CD14-positive monocyte (primary cell): ENCODE data around the gene IFI27. TPM values are rescaled to one million over a fixed set of nuclear protein-coding genes. Genes with fewer than 3 reads are reported as not detected.
A peak's percentile ranks its signal among the peaks of the same experiment; 100 is the strongest.

ENCODE experiments used
- DNase-seq, 3 donors: peaks; one replicate each; pipeline ENCODE4 v3.0.0-alpha.2; 2011 to 2022
- H2AFZ ChIP-seq: 2 replicates; pipeline ENCODE4 v1.6.0; 2012; ENCODE audit warnings: mild to moderate bottlenecking, low read depth, low read length, inconsistent platforms; ENCODE audit not compliant: insufficient read depth, poor library complexity, severe bottlenecking
- H3K27ac ChIP-seq, 2 donors: 1 replicate in 1 of 2; 2 replicates in 1 of 2; pipeline ENCODE4 v1.5.1; 2012 to 2013; ENCODE audit warnings: low read length in 2 of 2, control low read depth in 1 of 2, inconsistent platforms in 1 of 2, low read depth in 1 of 2, mild to moderate bottlenecking in 1 of 2
- H3K27me3 ChIP-seq, 2 donors: one replicate each; pipeline versions ENCODE4 v1.6.0 to v1.6.1; 2011 to 2013; ENCODE audit warnings: low read length in 2 of 2; ENCODE audit not compliant: control insufficient read depth in 2 of 2, insufficient read depth in 2 of 2
- H3K36me3 ChIP-seq, 2 donors: replicated peaks in 1 of 2; 1 replicate in 1 of 2; 2 replicates in 1 of 2; pipeline versions ENCODE4 v1.5.1 to v1.6.1; 2012 to 2013; ENCODE audit warnings: low read length in 2 of 2, control low read depth in 1 of 2, inconsistent platforms in 1 of 2, mild to moderate bottlenecking in 1 of 2; ENCODE audit not compliant: insufficient read depth in 2 of 2, control insufficient read depth in 1 of 2
- H3K4me1 ChIP-seq, 2 donors: 1 replicate in 1 of 2; 2 replicates in 1 of 2; pipeline versions ENCODE4 v1.5.1 to v1.6.1; 2012 to 2013; ENCODE audit warnings: low read length in 2 of 2, control low read depth in 1 of 2, inconsistent platforms in 1 of 2, mild to moderate bottlenecking in 1 of 2, moderate library complexity in 1 of 2; ENCODE audit not compliant: insufficient read depth in 2 of 2, control insufficient read depth in 1 of 2
- H3K4me2 ChIP-seq: replicated peaks from 2 replicates; pipeline ENCODE3; 2012; ENCODE audit warnings: low read length, moderate library complexity, mild to moderate bottlenecking; ENCODE audit not compliant: poor library complexity, severe bottlenecking; ENCODE audit errors: extremely low read depth
- H3K4me3 ChIP-seq, 3 experiments: fragments of 200-600 bp in 1 of 3; sonication (generic) in 1 of 3; replicated peaks in 1 of 3; 1 replicate in 2 of 3; 2 replicates in 1 of 3; pipeline ENCODE4 v1.5.1; 2011 to 2013; ENCODE audit warnings: low read length in 3 of 3, mild to moderate bottlenecking in 3 of 3, control low read depth in 2 of 3, low read depth in 2 of 3, inconsistent platforms in 1 of 3, moderate library complexity in 1 of 3
- H3K79me2 ChIP-seq: 2 replicates; pipeline ENCODE4 v1.6.0; 2012; ENCODE audit warnings: mild to moderate bottlenecking, control low read depth, inconsistent platforms, low read length, moderate library complexity; ENCODE audit not compliant: insufficient read depth
- H3K9ac ChIP-seq: 2 replicates; pipeline ENCODE4 v1.6.0; 2017; ENCODE audit warnings: low read length, mild to moderate bottlenecking; ENCODE audit not compliant: insufficient read depth, poor library complexity, severe bottlenecking
- H3K9me3 ChIP-seq, 2 donors: replicated peaks in 1 of 2; 1 replicate in 1 of 2; 2 replicates in 1 of 2; pipeline versions ENCODE4 v1.5.1 to v1.6.1; 2012 to 2013; ENCODE audit warnings: low read length in 2 of 2, control low read depth in 1 of 2; ENCODE audit not compliant: control insufficient read depth in 1 of 2, insufficient read depth in 1 of 2
- H4K20me1 ChIP-seq: 2 replicates; pipeline ENCODE4 v1.6.0; 2012; ENCODE audit warnings: mild to moderate bottlenecking, low read length, control low read depth, moderate library complexity; ENCODE audit not compliant: insufficient read depth
- H3K27ac Mint-ChIP-seq, 7 donors: one replicate each; pipeline ENCODE4 v1.8.0; 2020; ENCODE audit warnings: mild to moderate bottlenecking in 7 of 7, mixed read lengths in 7 of 7, moderate library complexity in 6 of 7, inconsistent platforms in 2 of 7
- H3K27me3 Mint-ChIP-seq, 3 donors: one replicate each; pipeline ENCODE4 v1.8.0; 2021 to 2022; ENCODE audit warnings: low read depth in 3 of 3, mild to moderate bottlenecking in 3 of 3, mixed read lengths in 3 of 3, moderate library complexity in 3 of 3, inconsistent platforms in 1 of 3
- H3K36me3 Mint-ChIP-seq, 2 donors: one replicate each; pipeline ENCODE4 v1.8.0; 2020; ENCODE audit warnings: mixed read lengths in 2 of 2, inconsistent platforms in 1 of 2, mild to moderate bottlenecking in 1 of 2
- H3K4me1 Mint-ChIP-seq: one replicate; pipeline ENCODE4 v1.8.0; 2020; ENCODE audit warnings: mild to moderate bottlenecking, mixed read lengths
- H3K4me3 Mint-ChIP-seq, 2 donors: one replicate each; pipeline ENCODE4 v1.8.0; 2020; ENCODE audit warnings: mild to moderate bottlenecking in 2 of 2, mixed read lengths in 2 of 2, moderate library complexity in 1 of 2
- H3K9me3 Mint-ChIP-seq, 7 donors: one replicate each; pipeline ENCODE4 v1.8.0; 2020 to 2022; ENCODE audit warnings: mixed read lengths in 7 of 7, mild to moderate bottlenecking in 6 of 7, moderate library complexity in 6 of 7, inconsistent platforms in 2 of 7
- CTCF ChIP-seq: fragments of 200-600 bp; IDR thresholded peaks from one replicate; pipeline ENCODE4 v1.8.0; 2022; ENCODE audit warnings: antibody characterized with exemption, mild to moderate bottlenecking
- WGBS: methylation state at CpG from one replicate; pipeline ENCODE4 v1.1.5; 2013; ENCODE audit warnings: missing lambda C conversion rate; ENCODE audit not compliant: insufficient coverage; 5-methylcytosine and 5-hydroxymethylcytosine counted together
- intact Hi-C, 2 donors: fragments of 100-400 bp; cut with micrococcal nuclease; formaldehyde crosslinking; loops; one replicate each; pipeline versions ENCODE4 v1.15.0 to v1.15.1; 2023
- polyA plus RNA-seq, 3 donors: library from polyadenylated mRNA; depleted of rRNA in 1 of 3; unstranded in 2 of 3; stranded (reverse) in 1 of 3; fragments of 300-500 nt in 2 of 3; fragments of >200 nt in 1 of 3; fragmentation: Illumina TruSeq in 2 of 3; gene quantifications; 1 replicate in 2 of 3; 2 replicates in 1 of 3; pipeline ENCODE4 v1.2.3, GENCODE V29; 2012 to 2021

The IFI27 gene
- polyA plus RNA-seq, 3 donors = 3.0 to 3.9 (median 3.3) TPM

GRCh38 chr14:94104731-94105130 is 5.8 kb upstream of the IFI27 start:
- DNase-seq = no peak
- peaks cover 3% of the 10 kb centered on the region for H3K4me1 Mint-ChIP-seq
- Histone ChIP-seq H3K9me3 (no peaks in the 10 kb centered on the region), H3K9ac (no peak overlapping the region), H3K27ac (no peak overlapping the region), H3K79me2 (no peaks in the 10 kb centered on the region), H4K20me1 (no peaks in the 10 kb centered on the region), H2AFZ (no peak overlapping the region), H3K27me3 (no peaks in the 10 kb centered on the region), H3K36me3 (no peaks in the 10 kb centered on the region), H3K4me3 (no peak overlapping the region), H3K4me2 (no peak overlapping the region), H3K4me1 (no peaks in the 10 kb centered on the region)
- H3K36me3 Mint-ChIP-seq = peaks cover 0 to 4% of the 10 kb centered on the region in 2 donors
- H3K27me3 Mint-ChIP-seq = peaks cover 0 to 5% (median 0%) of the 10 kb centered on the region in 3 donors
- peaks cover 0 to 3% (median 0%) of the 10 kb centered on the region in 7 donors for H3K9me3 Mint-ChIP-seq
- 73% methylated on average over 2 of the region's 10 CpGs for WGBS
- no peak overlapping the region for H3K4me3 Mint-ChIP-seq
- TF ChIP-seq CTCF = no peak
- intact Hi-C loops = no loop called here
- no peak overlapping the region for H3K27ac Mint-ChIP-seq

- H3K4me1 Mint-ChIP-seq = peaks cover 8% of the 10 kb centered on the region
- Histone ChIP-seq H3K36me3 (no peaks in the 10 kb centered on the region), H3K79me2 (no peaks in the 10 kb centered on the region), H3K4me1 (peaks cover 3 to 4% of the 10 kb centered on the region in 2 donors), H3K9me3 (no peaks in the 10 kb centered on the region), H3K27ac (no peak overlapping the region), H3K27me3 (no peaks in the 10 kb centered on the region), H3K4me2 (no peak overlapping the region), H2AFZ (no peak overlapping the region), H3K9ac (no peak overlapping the region), H4K20me1 (no peaks in the 10 kb centered on the region), H3K4me3 (no peak overlapping the region)
- no peak overlapping the region for H3K4me3 Mint-ChIP-seq
- peaks cover 0 to 5% (median 0%) of the 10 kb centered on the region in 7 donors for H3K9me3 Mint-ChIP-seq
- DNase-seq = no peak
- H3K27me3 Mint-ChIP-seq = peaks cover 3 to 10% (median 6%) of the 10 kb centered on the region in 3 donors
- no CpG with 5 or more reads among the region's 2 CpGs for WGBS
- intact Hi-C loops = no loop called here
- no peak for TF ChIP-seq CTCF
- peaks cover 0 to 1% of the 10 kb centered on the region in 2 donors for H3K36me3 Mint-ChIP-seq
- peak overlapping the region in 1 of 7 donors; percentile 61 for H3K27ac Mint-ChIP-seq
Observed at GRCh38 chr14:94109915-94110250, 653 bp upstream of the IFI27 start.
